Hepatocyte (in vitro differentiated cells): ENCODE results near the gene PRCD.
A peak's percentile ranks its signal among the peaks of the same experiment; 100 is the strongest.

ENCODE experiments used
- EZH2 ChIP-seq: fragments of 200-600 bp; sonication (generic); IDR thresholded peaks from 2 replicates; pipeline ENCODE4 v1.6.1; 2016; ENCODE audit warnings: antibody characterized with exemption, mild to moderate bottlenecking, borderline replicate concordance
- EZH2phosphoT487 ChIP-seq: fragments of 200-600 bp; sonication (generic); IDR thresholded peaks from one replicate; pipeline ENCODE4 v1.6.1; 2018; ENCODE audit warnings: antibody characterized with exemption, mild to moderate bottlenecking, low read depth, moderate library complexity; ENCODE audit not compliant: unreplicated experiment, severe bottlenecking
- TF ChIP-seq, protein P1 (sequence below): fragments of 200-600 bp; sonication (generic); IDR thresholded peaks from 2 replicates; pipeline ENCODE4 v1.5.1; 2016; ENCODE audit warnings: antibody characterized with exemption, mild to moderate bottlenecking; ENCODE audit not compliant: poor library complexity

DNA sequence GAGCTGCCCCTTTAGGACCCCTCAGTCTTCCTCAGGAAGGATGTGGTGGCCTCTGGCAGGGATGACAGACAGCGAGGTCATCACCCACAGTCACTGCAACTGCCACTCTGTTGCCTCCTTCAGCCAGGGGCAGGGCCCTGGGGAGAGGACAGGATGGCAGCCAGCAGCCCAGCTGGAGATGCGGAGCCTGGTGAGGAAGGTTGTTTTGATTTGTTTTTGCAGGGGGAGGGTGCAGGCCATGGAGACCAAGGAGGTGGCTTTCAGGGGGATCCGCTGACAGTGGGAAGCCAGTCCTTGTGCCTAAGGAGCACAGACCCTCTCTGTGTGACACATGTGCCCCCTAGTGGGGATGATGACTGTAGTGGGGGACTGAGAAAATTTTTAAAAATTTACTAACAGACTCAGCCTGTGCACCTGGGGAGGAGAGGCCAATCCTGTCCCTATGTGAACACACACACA lies 7.4 kb downstream of the PRCD start:
- TF ChIP-seq, protein P1, sequence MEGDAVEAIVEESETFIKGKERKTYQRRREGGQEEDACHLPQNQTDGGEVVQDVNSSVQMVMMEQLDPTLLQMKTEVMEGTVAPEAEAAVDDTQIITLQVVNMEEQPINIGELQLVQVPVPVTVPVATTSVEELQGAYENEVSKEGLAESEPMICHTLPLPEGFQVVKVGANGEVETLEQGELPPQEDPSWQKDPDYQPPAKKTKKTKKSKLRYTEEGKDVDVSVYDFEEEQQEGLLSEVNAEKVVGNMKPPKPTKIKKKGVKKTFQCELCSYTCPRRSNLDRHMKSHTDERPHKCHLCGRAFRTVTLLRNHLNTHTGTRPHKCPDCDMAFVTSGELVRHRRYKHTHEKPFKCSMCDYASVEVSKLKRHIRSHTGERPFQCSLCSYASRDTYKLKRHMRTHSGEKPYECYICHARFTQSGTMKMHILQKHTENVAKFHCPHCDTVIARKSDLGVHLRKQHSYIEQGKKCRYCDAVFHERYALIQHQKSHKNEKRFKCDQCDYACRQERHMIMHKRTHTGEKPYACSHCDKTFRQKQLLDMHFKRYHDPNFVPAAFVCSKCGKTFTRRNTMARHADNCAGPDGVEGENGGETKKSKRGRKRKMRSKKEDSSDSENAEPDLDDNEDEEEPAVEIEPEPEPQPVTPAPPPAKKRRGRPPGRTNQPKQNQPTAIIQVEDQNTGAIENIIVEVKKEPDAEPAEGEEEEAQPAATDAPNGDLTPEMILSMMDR: peak; percentile 67
- TF ChIP-seq EZH2: no peak
- TF ChIP-seq EZH2phosphoT487: no peak
